B cell (primary cell): Measurements from ENCODE around the gene CLDN25.

Experiments used
- EZH2 ChIP-seq: IDR thresholded peaks from 2 replicates; pipeline ENCODE4 v1.6.1; 2012; ENCODE audit warnings: borderline replicate concordance, low read depth, mild to moderate bottlenecking, moderate library complexity, low read length; ENCODE audit not compliant: insufficient read depth, poor library complexity, severe bottlenecking
- TF ChIP-seq, protein P1 (sequence below): fragments of 200-600 bp; IDR thresholded peaks from one replicate; pipeline ENCODE4 v1.8.0; 2022; ENCODE audit warnings: antibody characterized with exemption, mild to moderate bottlenecking

DNA sequence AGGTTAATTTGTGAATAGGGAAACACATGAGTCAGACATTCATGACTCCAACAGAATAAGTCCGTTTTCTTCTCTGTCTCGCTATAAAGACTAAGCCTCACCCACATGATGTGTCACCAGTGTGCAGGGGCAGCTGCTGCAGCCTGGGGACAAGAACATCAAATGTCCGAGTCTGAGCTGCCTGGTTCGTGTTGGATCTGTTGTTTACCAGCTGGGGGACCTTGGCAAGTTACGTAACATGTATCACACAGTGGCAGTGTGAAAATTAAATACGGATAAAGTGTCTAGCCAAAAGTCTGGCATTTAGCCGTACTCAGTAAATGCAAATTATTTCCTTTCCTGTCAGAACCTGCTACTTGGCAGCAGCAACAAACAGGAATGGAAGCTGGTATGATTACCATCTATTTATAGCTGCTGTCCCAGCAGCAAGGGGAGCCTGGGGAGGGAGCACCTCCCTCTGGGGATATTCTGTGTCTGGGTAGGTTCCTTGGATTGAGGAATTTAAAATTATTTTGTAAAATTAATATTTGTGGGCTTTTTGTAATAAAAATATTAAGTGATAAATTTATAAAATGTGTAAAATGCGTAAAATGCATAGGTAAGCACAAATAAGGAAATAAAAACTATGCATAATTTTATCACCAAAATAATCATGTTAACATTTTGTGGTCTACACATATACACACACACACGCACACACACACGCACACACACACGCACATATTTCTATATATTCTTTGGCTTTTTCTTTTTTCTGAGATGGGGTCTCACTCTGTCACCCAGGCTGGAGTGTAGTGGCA, 1.3 kb upstream of the CLDN25 start:
- TF ChIP-seq, protein P1, sequence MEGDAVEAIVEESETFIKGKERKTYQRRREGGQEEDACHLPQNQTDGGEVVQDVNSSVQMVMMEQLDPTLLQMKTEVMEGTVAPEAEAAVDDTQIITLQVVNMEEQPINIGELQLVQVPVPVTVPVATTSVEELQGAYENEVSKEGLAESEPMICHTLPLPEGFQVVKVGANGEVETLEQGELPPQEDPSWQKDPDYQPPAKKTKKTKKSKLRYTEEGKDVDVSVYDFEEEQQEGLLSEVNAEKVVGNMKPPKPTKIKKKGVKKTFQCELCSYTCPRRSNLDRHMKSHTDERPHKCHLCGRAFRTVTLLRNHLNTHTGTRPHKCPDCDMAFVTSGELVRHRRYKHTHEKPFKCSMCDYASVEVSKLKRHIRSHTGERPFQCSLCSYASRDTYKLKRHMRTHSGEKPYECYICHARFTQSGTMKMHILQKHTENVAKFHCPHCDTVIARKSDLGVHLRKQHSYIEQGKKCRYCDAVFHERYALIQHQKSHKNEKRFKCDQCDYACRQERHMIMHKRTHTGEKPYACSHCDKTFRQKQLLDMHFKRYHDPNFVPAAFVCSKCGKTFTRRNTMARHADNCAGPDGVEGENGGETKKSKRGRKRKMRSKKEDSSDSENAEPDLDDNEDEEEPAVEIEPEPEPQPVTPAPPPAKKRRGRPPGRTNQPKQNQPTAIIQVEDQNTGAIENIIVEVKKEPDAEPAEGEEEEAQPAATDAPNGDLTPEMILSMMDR, result no peak
- TF ChIP-seq EZH2, result no peak
